GM12892 (cell line): ENCODE data around the gene ATAT1.

Experiments used
- POLR2A ChIP-seq: IDR thresholded peaks from 2 replicates; pipeline ENCODE4 v1.6.1; 2011; ENCODE audit warnings: low read depth, low read length, control low read depth
- POLR2AphosphoS5 ChIP-seq: IDR thresholded peaks from 2 replicates; pipeline ENCODE4 v1.6.1; 2011; ENCODE audit warnings: low read depth, low read length, control low read depth
- TAF1 ChIP-seq: IDR thresholded peaks from 2 replicates; pipeline ENCODE4 v1.6.1; 2011; ENCODE audit warnings: low read depth, mild to moderate bottlenecking, control low read depth, low read length, borderline replicate concordance

GRCh38 chr6:30599625-30600324 is 26.9 kb upstream of the ATAT1 start:
- TF ChIP-seq POLR2A (no peak), POLR2AphosphoS5 (no peak), TAF1 (no peak)
